ENCODE measurements around the gene ECHDC3. TPM values are rescaled to one million over a fixed set of nuclear protein-coding genes. Genes with fewer than 3 reads are reported as not detected.

Gene ECHDC3
- total RNA-seq, 4 donors from 2014 or later, result 7.9 to 30.6 (median 19.7) TPM

Other genes starting within 250 kb of the ECHDC3 start
- gene USP6NL, start 130.7 kb upstream of the ECHDC3 start, total RNA-seq, result 10 to 100 TPM; 10.4 to 14.9 (median 13.2) TPM
- 1 to 10 TPM; 2.5 to 5.9 (median 3.7) TPM for gene PROSER2, start 81.0 kb downstream of the ECHDC3 start, total RNA-seq

Data from esophagus muscularis mucosa (tissue), 4 donors.